H1 (cell line): Measurements from ENCODE around the gene LARP4B. TPM values are rescaled to one million over a fixed set of nuclear protein-coding genes. Genes with fewer than 3 reads are reported as not detected.

ENCODE experiments used
- CTCF ChIA-PET: fragments of 300-600 bp; sonication (Branson Sonifier 250); formaldehyde crosslinking; loops from one replicate; lab custom pipeline; 2021; ENCODE audit not compliant: partially characterized antibody; lab: Charles Lee
- POLR2A ChIA-PET: fragments of 300-600 bp; sonication (Branson Sonifier 250); formaldehyde crosslinking; loops from one replicate; lab custom pipeline; 2021; ENCODE audit warnings: inconsistent platforms; ENCODE audit not compliant: partially characterized antibody; lab: Charles Lee
- DNase-seq, 2 experiments: peaks; one replicate each; pipeline versions ENCODE4 v3.0.0 to v3.0.0-alpha.2; 2010 to 2022; ENCODE audit warnings: low spot score in 2 of 2, low read depth in 1 of 2, mixed read lengths in 1 of 2
- FAIRE-seq: peaks from 2 replicates; lab custom pipeline; 2011; peaks lifted over from hg19 to GRCh38; lab: Jason Lieb, UNC
- H2AFZ ChIP-seq: 2 replicates; pipeline ENCODE4 v1.8.1; 2012; ENCODE audit warnings: low read length, inconsistent platforms
- H2AK5ac ChIP-seq: 2 replicates; pipeline ENCODE4 v1.6.1; 2013; ENCODE audit warnings: low read depth, low read length
- H2BK120ac ChIP-seq: replicated peaks from 2 replicates; pipeline ENCODE3; 2013; ENCODE audit warnings: low read depth, low read length, inconsistent platforms
- H2BK12ac ChIP-seq: 2 replicates; pipeline ENCODE4 v1.6.1; 2013; ENCODE audit warnings: low read depth, low read length
- H2BK15ac ChIP-seq: 2 replicates; pipeline ENCODE4 v1.6.1; 2013; ENCODE audit warnings: low read length
- H2BK20ac ChIP-seq: 2 replicates; pipeline ENCODE4 v1.6.1; 2013; ENCODE audit warnings: low read length
- H2BK5ac ChIP-seq: 2 replicates; pipeline ENCODE4 v1.6.1; 2013; ENCODE audit warnings: low read depth, low read length
- H3K14ac ChIP-seq: 2 replicates; pipeline ENCODE4 v1.6.1; 2013; ENCODE audit warnings: inconsistent platforms; ENCODE audit not compliant: insufficient read length
- H3K18ac ChIP-seq: 2 replicates; pipeline ENCODE4 v1.6.1; 2013; ENCODE audit warnings: low read length; ENCODE audit errors: extremely low read depth
- H3K23ac ChIP-seq: 2 replicates; pipeline ENCODE4 v1.6.1; 2013; ENCODE audit warnings: inconsistent platforms; ENCODE audit not compliant: insufficient read length
- H3K23me2 ChIP-seq: 2 replicates; pipeline ENCODE4 v1.6.1; 2013; ENCODE audit warnings: low read depth, low read length
- H3K27ac ChIP-seq: 2 replicates; pipeline ENCODE4 v1.6.1; 2011; ENCODE audit warnings: low read depth, low read length, inconsistent platforms
- H3K27me3 ChIP-seq, 4 experiments: replicated peaks in 1 of 4; 1 replicate in 1 of 4; 2 replicates in 3 of 4; pipeline versions ENCODE4 v1.6.1 to v1.8.1; 2011 to 2013; ENCODE audit warnings: low read length in 3 of 4, mild to moderate bottlenecking in 3 of 4, inconsistent platforms in 2 of 4, mixed read lengths in 2 of 4, moderate library complexity in 1 of 4; ENCODE audit not compliant: control insufficient read depth in 3 of 4, insufficient read depth in 3 of 4; ENCODE audit errors: extremely low read depth in 1 of 4
- H3K36me3 ChIP-seq, 4 experiments: 2 replicates each; pipeline versions ENCODE4 v1.6.1 to v1.8.1; 2011 to 2013; ENCODE audit warnings: mild to moderate bottlenecking in 4 of 4, low read length in 3 of 4, moderate library complexity in 2 of 4, control low read depth in 1 of 4, inconsistent platforms in 1 of 4; ENCODE audit not compliant: insufficient read depth in 4 of 4, control insufficient read depth in 2 of 4
- H3K4ac ChIP-seq: replicated peaks from 2 replicates; pipeline ENCODE3; 2013; ENCODE audit warnings: low read length, low read depth, mixed read lengths, inconsistent platforms; ENCODE audit not compliant: insufficient read length
- H3K4me1 ChIP-seq, 4 experiments: replicated peaks in 1 of 4; 1 replicate in 1 of 4; 2 replicates in 3 of 4; pipeline versions ENCODE4 v1.6.1 to v1.8.1; 2011 to 2013; ENCODE audit warnings: low read length in 3 of 4, inconsistent platforms in 2 of 4, mixed read lengths in 1 of 4; ENCODE audit not compliant: insufficient read depth in 4 of 4, control insufficient read depth in 3 of 4
- H3K4me2 ChIP-seq, 2 experiments: 2 replicates each; pipeline versions ENCODE4 v1.6.1 to v1.8.1; 2011 to 2013; ENCODE audit warnings: low read depth in 2 of 2, low read length in 2 of 2, control low read depth in 1 of 2, inconsistent platforms in 1 of 2, mild to moderate bottlenecking in 1 of 2; ENCODE audit not compliant: insufficient read depth in 1 of 2
- H3K4me3 ChIP-seq, 4 experiments: fragments of 200-600, 300-600 bp in 1 of 4; sonication (generic), shearing (Covaris generic), sonication (Bioruptor Twin) in 1 of 4; 2 replicates each; pipeline versions ENCODE4 v1.5.1 to v1.8.1; 2011 to 2016; ENCODE audit warnings: low read length in 4 of 4, low read depth in 3 of 4, control low read depth in 2 of 4, inconsistent platforms in 2 of 4, mild to moderate bottlenecking in 2 of 4, mixed read lengths in 1 of 4, moderate library complexity in 1 of 4; ENCODE audit not compliant: insufficient read depth in 2 of 4; ENCODE audit errors: extremely low read depth in 1 of 4
- H3K56ac ChIP-seq: replicated peaks from 2 replicates; pipeline ENCODE3; 2013; ENCODE audit warnings: low read depth, mild to moderate bottlenecking, mixed read lengths, low read length, inconsistent platforms; ENCODE audit not compliant: insufficient read length
- H3K79me1 ChIP-seq: 2 replicates; pipeline ENCODE4 v1.6.1; 2013; ENCODE audit warnings: low read depth, low read length, control low read depth
- H3K79me2 ChIP-seq, 2 experiments: 2 replicates each; pipeline versions ENCODE4 v1.6.1 to v1.8.1; 2012 to 2013; ENCODE audit warnings: low read length in 2 of 2, mild to moderate bottlenecking in 2 of 2, inconsistent platforms in 1 of 2; ENCODE audit not compliant: insufficient read depth in 2 of 2, control insufficient read depth in 1 of 2
- H3K9ac ChIP-seq, 4 experiments: replicated peaks in 1 of 4; 1 replicate in 1 of 4; 2 replicates in 3 of 4; pipeline versions ENCODE4 v1.6.1 to v1.8.1; 2011 to 2013; ENCODE audit warnings: low read depth in 3 of 4, low read length in 3 of 4, control low read depth in 2 of 4, mild to moderate bottlenecking in 2 of 4, moderate library complexity in 2 of 4, inconsistent platforms in 1 of 4; ENCODE audit errors: extremely low read depth in 1 of 4
- H3K9me3 ChIP-seq, 2 experiments: 2 replicates each; pipeline versions ENCODE4 v1.6.1 to v1.8.1; 2012 to 2013; ENCODE audit warnings: mild to moderate bottlenecking in 2 of 2, moderate library complexity in 2 of 2, control low read depth in 1 of 2, inconsistent platforms in 1 of 2, low read depth in 1 of 2, low read length in 1 of 2, mixed read lengths in 1 of 2; ENCODE audit not compliant: insufficient read depth in 2 of 2
- H4K20me1 ChIP-seq, 2 experiments: replicated peaks in 1 of 2; 2 replicates each; pipeline versions ENCODE3 to v1.8.1; 2011 to 2013; ENCODE audit warnings: inconsistent platforms in 2 of 2, low read length in 2 of 2, mild to moderate bottlenecking in 1 of 2; ENCODE audit not compliant: insufficient read depth in 2 of 2, control insufficient read depth in 1 of 2
- H4K5ac ChIP-seq: 2 replicates; pipeline ENCODE4 v1.6.1; 2013; ENCODE audit warnings: low read length, low read depth, mixed read lengths, inconsistent platforms; ENCODE audit not compliant: insufficient read length
- H4K8ac ChIP-seq: 2 replicates; pipeline ENCODE4 v1.8.0; 2013; ENCODE audit warnings: mild to moderate bottlenecking, moderate library complexity, low read length, inconsistent platforms; ENCODE audit not compliant: insufficient read depth; ENCODE audit errors: extremely low read depth
- H4K91ac ChIP-seq: replicated peaks from 2 replicates; pipeline ENCODE3; 2013; ENCODE audit warnings: low read length, mixed read lengths, inconsistent platforms; ENCODE audit not compliant: insufficient read length
- WGBS, 2 experiments: shearing (Covaris generic) in 1 of 2; methylation state at CpG; one replicate each; pipeline versions ENCODE4 v1.1.6 to v1.1.7; 2013 to 2015; ENCODE audit warnings: low lambda C conversion rate in 2 of 2, mixed read lengths in 2 of 2, inconsistent platforms in 1 of 2, low coverage in 1 of 2, missing lambda C conversion rate in 1 of 2; ENCODE audit not compliant: insufficient replicate concordance in 2 of 2, insufficient coverage in 1 of 2, insufficient read length in 1 of 2; ENCODE audit errors: extremely low coverage in 1 of 2, missing lambda C conversion rate in 1 of 2; 5-methylcytosine and 5-hydroxymethylcytosine counted together
- polyA plus RNA-seq, 7 experiments: library from polyadenylated mRNA; depleted of rRNA in 3 of 7; stranded (reverse) in 5 of 7; unstranded in 2 of 7; fragments of >200 nt in 5 of 7; fragments of 200-250 nt in 2 of 7; gene quantifications; 1 replicate in 5 of 7; 2 replicates in 1 of 7; 4 replicates in 1 of 7; pipeline versions ENCODE4 v1.2.1 to v1.2.3, GENCODE V29; 2011 to 2013; ENCODE audit warnings: missing spikeins in 2 of 7, mixed read lengths in 2 of 7
- total RNA-seq: library from RNA; stranded (reverse); fragmentation: NEBNext Ultra II Directional; extraction: Animal tissue kit (Norgen Biotek cat#: 25700); gene quantifications from 2 replicates; pipeline ENCODE4 v1.2.1, GENCODE V29; 2021

The LARP4B gene
- total and polyA plus RNA-seq, 2 of the 8 experiments (the other 6 are each of a cell fraction or from before 2014, with no cell fraction given) = 20.1 to 78.6 TPM

DNA sequence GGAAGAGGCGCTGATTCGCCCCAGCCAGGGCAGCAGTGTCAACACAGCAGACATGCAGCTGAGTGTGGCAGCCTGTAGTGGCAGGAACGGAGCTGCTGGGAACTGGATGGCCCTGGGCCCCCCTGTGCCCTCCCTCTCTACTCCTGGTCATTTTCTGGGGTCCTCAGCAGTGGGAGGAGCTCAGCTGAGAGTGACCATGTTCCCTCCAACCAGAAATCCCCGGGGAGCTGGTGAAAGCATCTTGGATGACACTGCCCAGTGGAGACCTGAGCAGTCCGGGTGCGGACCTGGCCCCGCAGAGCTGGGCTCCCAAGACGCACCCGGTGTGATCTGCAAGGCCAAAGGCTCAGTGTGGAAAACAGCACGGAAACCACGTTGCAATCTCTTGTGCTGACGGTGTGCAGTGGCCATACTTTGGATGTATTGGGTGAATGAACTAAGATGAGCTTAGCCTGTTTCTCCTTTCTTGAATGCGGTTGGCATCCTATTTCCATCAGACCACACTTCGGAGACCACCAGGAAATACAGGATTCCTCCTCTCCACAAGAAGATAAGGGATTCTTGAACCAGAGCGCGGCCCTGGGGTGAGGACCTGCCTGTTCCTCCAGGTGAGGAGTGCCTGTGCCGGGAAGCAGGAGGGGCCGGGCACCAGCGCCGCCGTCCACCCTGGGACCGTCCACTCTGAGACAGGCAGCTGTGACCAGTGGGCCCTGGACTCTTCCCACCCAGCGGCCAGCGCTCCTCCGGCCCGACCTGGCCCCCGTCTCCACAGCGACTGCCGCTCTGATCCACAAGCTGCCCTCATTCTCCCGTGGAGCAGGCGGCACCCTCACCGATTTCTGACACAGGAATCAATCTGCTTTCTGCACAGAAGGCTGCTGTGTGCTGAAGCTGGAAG lies 148.5 kb downstream of the LARP4B start:
- H2BK20ac ChIP-seq = no peak overlapping the region
- H2BK12ac ChIP-seq = no peak overlapping the region
- H4K5ac ChIP-seq = no peak overlapping the region
- peaks cover 2 to 18% (median 8%) of the 10 kb centered on the region in 4 experiments; a peak in 6 of 7 replicates for H3K27me3 ChIP-seq
- peaks cover 0 to 6% (median 1%) of the 10 kb centered on the region in 4 experiments; a peak in 2 of 7 replicates for H3K4me1 ChIP-seq
- no peak for DNase-seq
- no peak overlapping the region for H2AK5ac ChIP-seq
- FAIRE-seq = no peak
- no peak overlapping the region for H3K23ac ChIP-seq
- no peaks in the 10 kb centered on the region for H3K79me2 ChIP-seq
- H2BK5ac ChIP-seq = no peak overlapping the region
- no peak overlapping the region for H2BK15ac ChIP-seq
- H3K14ac ChIP-seq = no peak overlapping the region
- H3K79me1 ChIP-seq = no peaks in the 10 kb centered on the region
- no peak overlapping the region for H3K9ac ChIP-seq
- 85% methylated on average over 31 of the region's 32 CpGs; no CpG with 5 or more reads in 1 of the 2 experiments for WGBS, 2 experiments
- H3K9me3 ChIP-seq = no peaks in the 10 kb centered on the region
- H4K8ac ChIP-seq = no peak overlapping the region
- H3K23me2 ChIP-seq = peaks cover 4% of the 10 kb centered on the region; the same call in 1 of the 2 replicates
- POLR2A ChIA-PET = no interaction called here
- no peak overlapping the region for H3K18ac ChIP-seq
- no peak overlapping the region for H3K4me2 ChIP-seq
- H3K4ac ChIP-seq = no peak overlapping the region
- CTCF ChIA-PET = interaction anchor here (0.9 to 1.4 kb wide), 4 partner anchors 11 to 272 kb away, joined by 3 to 6 read pairs (median 4); no protein-coding TSS in a partner anchor
- H4K91ac ChIP-seq = no peak overlapping the region
- H2BK120ac ChIP-seq = no peak overlapping the region
- no peak overlapping the region for H2AFZ ChIP-seq
- no peaks in the 10 kb centered on the region for H4K20me1 ChIP-seq
- H3K56ac ChIP-seq = no peak overlapping the region
- no peaks in the 10 kb centered on the region for H3K36me3 ChIP-seq
- no peak overlapping the region for H3K4me3 ChIP-seq
- H3K27ac ChIP-seq = no peak overlapping the region
